ENCODE data around the gene GABRR1.

GABRR1 gene

DNA sequence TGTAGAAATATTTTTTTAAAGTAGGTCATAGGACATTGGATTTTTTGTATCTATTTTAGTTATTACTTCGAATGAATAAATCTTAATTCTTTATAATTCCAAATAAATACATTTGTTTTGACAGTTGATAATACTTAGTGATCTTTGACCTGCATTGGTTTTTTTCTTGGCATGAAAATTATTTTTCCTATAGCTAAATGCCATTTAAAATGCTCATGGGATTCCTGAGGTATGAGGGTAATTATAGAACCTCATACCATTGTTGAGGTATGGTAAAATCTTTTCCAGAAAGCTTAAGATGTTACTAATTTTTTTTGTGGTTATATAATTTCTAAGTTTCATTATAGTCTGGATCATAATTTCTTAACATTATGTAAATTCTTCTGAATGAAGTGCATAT, 63.0 kb downstream of the GABRR1 start:
- no peak for ATAC-seq
- TF ChIP-seq GLIS3 (CRISPR knock-in tag; IDR thresholded peaks at IDR 0.05) (no peak), ZNF70 (CRISPR knock-in tag; IDR thresholded peaks at IDR 0.05) (no peak), ISL1 (CRISPR knock-in tag; IDR thresholded peaks at IDR 0.05) (no peak), ZNF8 (CRISPR knock-in tag; IDR thresholded peaks at IDR 0.05) (no peak), CSDC2 (CRISPR knock-in tag; IDR thresholded peaks at IDR 0.05) (no peak), ZC3H10 (CRISPR knock-in tag; IDR thresholded peaks at IDR 0.05) (no peak)
- TF ChIP-seq, protein P1, sequence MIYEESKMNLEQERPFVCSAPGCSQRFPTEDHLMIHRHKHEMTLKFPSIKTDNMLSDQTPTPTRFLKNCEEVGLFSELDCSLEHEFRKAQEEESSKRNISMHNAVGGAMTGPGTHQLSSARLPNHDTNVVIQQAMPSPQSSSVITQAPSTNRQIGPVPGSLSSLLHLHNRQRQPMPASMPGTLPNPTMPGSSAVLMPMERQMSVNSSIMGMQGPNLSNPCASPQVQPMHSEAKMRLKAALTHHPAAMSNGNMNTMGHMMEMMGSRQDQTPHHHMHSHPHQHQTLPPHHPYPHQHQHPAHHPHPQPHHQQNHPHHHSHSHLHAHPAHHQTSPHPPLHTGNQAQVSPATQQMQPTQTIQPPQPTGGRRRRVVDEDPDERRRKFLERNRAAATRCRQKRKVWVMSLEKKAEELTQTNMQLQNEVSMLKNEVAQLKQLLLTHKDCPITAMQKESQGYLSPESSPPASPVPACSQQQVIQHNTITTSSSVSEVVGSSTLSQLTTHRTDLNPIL (CRISPR knock-in tag; IDR thresholded peaks at IDR 0.05; ENCODE audit: low read depth) = no peak
- TF ChIP-seq, protein P2, sequence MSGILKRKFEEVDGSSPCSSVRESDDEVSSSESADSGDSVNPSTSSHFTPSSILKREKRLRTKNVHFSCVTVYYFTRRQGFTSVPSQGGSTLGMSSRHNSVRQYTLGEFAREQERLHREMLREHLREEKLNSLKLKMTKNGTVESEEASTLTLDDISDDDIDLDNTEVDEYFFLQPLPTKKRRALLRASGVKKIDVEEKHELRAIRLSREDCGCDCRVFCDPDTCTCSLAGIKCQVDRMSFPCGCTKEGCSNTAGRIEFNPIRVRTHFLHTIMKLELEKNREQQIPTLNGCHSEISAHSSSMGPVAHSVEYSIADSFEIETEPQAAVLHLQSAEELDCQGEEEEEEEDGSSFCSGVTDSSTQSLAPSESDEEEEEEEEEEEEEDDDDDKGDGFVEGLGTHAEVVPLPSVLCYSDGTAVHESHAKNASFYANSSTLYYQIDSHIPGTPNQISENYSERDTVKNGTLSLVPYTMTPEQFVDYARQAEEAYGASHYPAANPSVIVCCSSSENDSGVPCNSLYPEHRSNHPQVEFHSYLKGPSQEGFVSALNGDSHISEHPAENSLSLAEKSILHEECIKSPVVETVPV (CRISPR knock-in tag; IDR thresholded peaks at IDR 0.05) = no peak
- TF ChIP-seq, protein P3, sequence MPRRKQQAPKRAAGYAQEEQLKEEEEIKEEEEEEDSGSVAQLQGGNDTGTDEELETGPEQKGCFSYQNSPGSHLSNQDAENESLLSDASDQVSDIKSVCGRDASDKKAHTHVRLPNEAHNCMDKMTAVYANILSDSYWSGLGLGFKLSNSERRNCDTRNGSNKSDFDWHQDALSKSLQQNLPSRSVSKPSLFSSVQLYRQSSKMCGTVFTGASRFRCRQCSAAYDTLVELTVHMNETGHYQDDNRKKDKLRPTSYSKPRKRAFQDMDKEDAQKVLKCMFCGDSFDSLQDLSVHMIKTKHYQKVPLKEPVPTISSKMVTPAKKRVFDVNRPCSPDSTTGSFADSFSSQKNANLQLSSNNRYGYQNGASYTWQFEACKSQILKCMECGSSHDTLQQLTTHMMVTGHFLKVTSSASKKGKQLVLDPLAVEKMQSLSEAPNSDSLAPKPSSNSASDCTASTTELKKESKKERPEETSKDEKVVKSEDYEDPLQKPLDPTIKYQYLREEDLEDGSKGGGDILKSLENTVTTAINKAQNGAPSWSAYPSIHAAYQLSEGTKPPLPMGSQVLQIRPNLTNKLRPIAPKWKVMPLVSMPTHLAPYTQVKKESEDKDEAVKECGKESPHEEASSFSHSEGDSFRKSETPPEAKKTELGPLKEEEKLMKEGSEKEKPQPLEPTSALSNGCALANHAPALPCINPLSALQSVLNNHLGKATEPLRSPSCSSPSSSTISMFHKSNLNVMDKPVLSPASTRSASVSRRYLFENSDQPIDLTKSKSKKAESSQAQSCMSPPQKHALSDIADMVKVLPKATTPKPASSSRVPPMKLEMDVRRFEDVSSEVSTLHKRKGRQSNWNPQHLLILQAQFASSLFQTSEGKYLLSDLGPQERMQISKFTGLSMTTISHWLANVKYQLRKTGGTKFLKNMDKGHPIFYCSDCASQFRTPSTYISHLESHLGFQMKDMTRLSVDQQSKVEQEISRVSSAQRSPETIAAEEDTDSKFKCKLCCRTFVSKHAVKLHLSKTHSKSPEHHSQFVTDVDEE (CRISPR knock-in tag; IDR thresholded peaks at IDR 0.05) = no peak

DNA sequence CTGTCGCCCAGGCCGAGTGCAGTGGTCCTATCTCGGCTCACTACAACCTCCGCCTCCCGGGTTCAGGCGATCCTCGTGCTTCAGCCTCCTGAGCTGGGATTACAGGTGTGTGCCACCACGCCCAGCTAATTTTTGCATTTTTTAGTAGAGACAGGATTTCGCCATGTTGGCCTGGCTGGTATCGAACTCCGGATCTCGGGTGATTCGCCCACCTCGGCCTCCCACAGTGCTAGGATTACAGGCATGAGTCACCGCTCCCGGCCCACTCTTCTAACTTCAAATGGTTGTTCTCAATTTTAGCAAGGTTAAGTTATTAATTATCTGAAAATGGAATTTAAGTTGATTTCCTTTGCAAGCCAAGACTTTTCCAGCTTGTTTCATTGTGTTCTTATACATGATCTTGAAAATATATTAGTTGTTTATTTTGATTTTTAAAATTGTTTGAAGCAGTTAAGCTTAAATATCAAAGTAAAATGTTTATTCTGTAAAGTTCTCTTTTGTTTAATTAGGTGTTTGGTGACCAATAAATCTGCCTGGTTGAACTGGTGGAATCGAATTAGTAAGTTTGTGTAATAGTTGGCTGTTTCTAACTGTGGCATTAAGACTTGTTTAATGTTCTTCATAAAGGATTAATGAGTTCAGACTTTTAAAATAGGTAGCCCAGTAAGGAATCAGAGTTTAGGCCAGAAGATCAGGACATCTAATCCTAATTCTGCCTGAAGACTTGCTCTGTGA, 69.0 kb downstream of the GABRR1 start:
- TF ChIP-seq SNAI2 (CRISPR knock-in tag; IDR thresholded peaks at IDR 0.05) (no peak), ZNF70 (CRISPR knock-in tag; IDR thresholded peaks at IDR 0.05) (no peak), TOX (CRISPR knock-in tag; IDR thresholded peaks at IDR 0.05; ENCODE audit: borderline replicate concordance) (no peak), OSR1 (CRISPR knock-in tag; IDR thresholded peaks at IDR 0.05) (no peak), POU6F1 (CRISPR knock-in tag; IDR thresholded peaks at IDR 0.05; ENCODE audit: borderline replicate concordance, low read depth) (no peak), RARB (CRISPR knock-in tag; IDR thresholded peaks at IDR 0.05) (no peak), TCF4 (CRISPR knock-in tag; IDR thresholded peaks at IDR 0.05; ENCODE audit: borderline replicate concordance) (no peak), BACH2 (CRISPR knock-in tag; IDR thresholded peaks at IDR 0.05; ENCODE audit: borderline replicate concordance) (no peak), ZFP3 (CRISPR knock-in tag; IDR thresholded peaks at IDR 0.05) (no peak), ZNF8 (CRISPR knock-in tag; IDR thresholded peaks at IDR 0.05) (no peak), CSDC2 (CRISPR knock-in tag; IDR thresholded peaks at IDR 0.05) (no peak), ARNTL (CRISPR knock-in tag; IDR thresholded peaks at IDR 0.05; ENCODE audit: borderline replicate concordance, low read depth) (no peak), ZC3H10 (CRISPR knock-in tag; IDR thresholded peaks at IDR 0.05) (no peak), GLIS3 (CRISPR knock-in tag; IDR thresholded peaks at IDR 0.05) (no peak)
- TF ChIP-seq, protein P3 (CRISPR knock-in tag; IDR thresholded peaks at IDR 0.05) = no peak
- TF ChIP-seq, protein P2 (CRISPR knock-in tag; IDR thresholded peaks at IDR 0.05) = no peak
- no peak for ATAC-seq
